Stimulated activated CD8-positive, alpha-beta memory T cell treated with anti-CD3 and anti-CD28 coated beads, Interleukin-2, amount 100 ng/mL, for 48 hours (primary cell): ENCODE measurements around the gene VARS2.
A peak's percentile ranks its signal among the peaks of the same experiment; 100 is the strongest.
"Not testable (repeated sequence)": the region's sequence is repeated elsewhere in the genome, so short reads cannot be mapped to it uniquely, and the experiment has no call there.

ENCODE experiments used
- DNase-seq, 2 donors: peaks; one replicate each; pipeline ENCODE4 v3.0.0-alpha.2; 2020; ENCODE audit warnings: low read depth in 2 of 2

Gene VARS2

DNA sequence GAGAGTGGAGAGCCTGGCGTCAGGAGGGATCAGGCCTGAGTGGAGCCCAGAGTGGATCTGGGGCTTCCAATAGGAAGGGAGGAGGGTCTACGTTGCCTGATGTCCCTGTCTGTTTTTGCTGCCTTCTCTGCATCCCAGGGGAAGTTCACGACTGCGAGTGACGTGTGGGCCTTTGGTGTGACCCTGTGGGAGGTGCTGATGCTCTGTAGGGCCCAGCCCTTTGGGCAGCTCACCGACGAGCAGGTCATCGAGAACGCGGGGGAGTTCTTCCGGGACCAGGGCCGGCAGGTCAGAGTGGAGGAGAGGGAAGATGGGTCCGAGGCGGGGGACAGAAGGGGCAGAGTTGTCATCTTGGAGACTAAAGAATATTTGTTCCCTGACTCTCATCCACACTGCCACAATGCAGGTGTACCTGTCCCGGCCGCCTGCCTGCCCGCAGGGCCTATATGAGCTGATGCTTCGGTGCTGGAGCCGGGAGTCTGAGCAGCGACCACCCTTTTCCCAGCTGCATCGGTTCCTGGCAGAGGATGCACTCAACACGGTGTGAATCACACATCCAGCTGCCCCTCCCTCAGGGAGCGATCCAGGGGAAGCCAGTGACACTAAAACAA lies 15.2 kb upstream of the VARS2 start:
- DNase-seq = no peak

DNA sequence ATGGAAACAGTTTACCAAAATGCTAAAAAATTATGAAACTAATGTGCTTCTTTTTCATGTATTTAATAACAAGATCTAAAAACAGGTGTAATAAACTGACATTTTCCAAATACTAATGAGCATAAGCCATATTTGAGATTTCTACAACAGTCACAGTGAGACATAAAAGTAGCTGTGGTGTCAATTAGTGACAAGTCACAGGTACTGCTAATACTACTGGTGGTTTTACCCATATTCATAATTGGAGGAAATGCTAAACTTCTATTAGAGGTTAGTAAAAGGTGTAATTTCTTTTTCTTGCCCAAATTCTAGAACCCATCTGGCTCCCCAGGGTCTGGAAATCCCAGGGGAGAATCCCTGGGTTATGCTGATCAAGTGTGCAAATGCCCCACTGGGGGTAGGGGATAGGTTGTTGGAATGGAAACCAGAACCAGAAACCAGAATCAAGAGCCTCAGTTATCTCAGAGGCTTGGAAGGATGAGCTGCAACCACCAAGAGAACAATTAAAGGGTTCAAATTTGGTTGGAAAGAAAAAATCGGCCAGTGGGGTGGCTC lies 13.1 kb upstream of the VARS2 start:
- no peak for DNase-seq

- DNase-seq = no peak
Measured at GRCh38 chr6:30901436-30901835, 12.6 kb upstream of the VARS2 start.

- not testable (repeated sequence) for DNase-seq
Measured at GRCh38 chr6:30902196-30902595, 11.8 kb upstream of the VARS2 start.

GRCh38 chr6:30902709-30903108 lies 11.3 kb upstream of the VARS2 start:
- no peak for DNase-seq

GRCh38 chr6:30903236-30903635 lies 10.8 kb upstream of the VARS2 start:
- DNase-seq = no peak

DNA sequence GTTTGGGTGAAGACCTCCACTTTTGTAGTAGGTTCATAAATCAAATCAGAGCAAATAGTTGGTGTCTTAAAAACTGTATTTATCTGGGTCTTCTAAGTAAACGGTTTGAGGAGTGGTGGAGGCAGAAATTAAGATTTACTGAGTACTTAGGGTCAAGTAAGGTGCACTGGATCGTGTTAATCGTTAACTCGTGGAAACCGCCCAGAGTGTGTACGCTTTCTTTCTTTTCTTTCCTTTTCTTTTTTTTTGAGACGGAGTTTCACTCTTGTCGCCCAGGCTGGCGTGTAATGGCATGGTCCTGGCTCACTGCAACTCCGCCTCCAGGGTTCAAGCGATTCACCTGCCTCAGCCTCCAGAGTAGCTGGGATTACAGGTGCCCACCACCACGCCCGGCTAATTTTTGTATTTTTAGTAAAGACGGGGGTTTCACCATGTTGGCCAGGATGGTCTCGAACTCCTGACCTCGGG lies 6.7 kb upstream of the VARS2 start:
- not testable (repeated sequence) for DNase-seq

- peak; percentile 89 to 93 for DNase-seq
Measured at GRCh38 chr6:30907758-30908591, 6.1 kb upstream of the VARS2 start, which contains the start of gene GTF2H4. GTF2H4 (plus strand) TSS chr6:30908207.

GRCh38 chr6:30908700-30909099 lies 5.3 kb upstream of the VARS2 start:
- DNase-seq = no peak

- DNase-seq = not testable (repeated sequence)
Measured at GRCh38 chr6:30910473-30910872, 3.6 kb upstream of the VARS2 start.

- no peak for DNase-seq
Measured at GRCh38 chr6:30912746-30913520, 1.1 kb upstream of the VARS2 start.

- DNase-seq = no peak
Measured at GRCh38 chr6:30913721-30914075, 340 bp upstream of the VARS2 start.

DNA sequence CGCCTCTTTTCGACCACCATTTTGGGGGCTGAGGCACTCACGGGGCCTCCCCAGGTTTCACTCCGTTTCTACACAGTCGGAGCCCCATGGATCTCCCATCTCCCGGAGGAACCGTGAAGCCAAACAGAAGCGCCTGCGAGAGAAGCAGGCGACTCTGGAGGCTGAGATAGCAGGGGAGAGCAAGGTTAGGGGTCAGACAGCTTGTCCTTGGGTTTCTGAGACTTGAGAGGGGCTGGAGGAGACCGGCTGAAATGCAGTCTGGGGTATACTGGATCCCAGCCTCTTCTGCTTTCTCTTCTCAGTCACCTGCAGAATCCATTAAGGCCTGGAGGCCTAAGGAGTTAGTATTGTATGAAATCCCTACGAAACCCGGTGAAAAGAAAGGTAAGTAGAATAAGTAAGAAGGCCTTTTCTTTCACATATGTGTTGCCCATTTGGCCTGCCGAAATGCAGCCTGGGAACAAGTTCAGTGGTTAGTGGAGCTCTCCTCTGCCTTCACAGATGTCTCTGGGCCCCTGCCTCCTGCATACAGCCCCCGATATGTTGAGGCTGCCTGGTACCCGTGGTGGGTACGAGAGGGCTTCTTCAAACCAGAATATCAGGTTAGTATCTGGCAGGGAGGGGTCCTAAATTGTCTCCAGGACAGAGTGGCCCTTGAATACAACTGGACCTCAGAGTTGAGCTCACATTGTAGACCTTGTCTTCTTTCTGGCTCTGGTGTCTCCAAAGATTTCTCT lies 984 bp downstream of the VARS2 start:
- DNase-seq = no peak

GRCh38 chr6:30915591-30915946 lies 1.5 kb downstream of the VARS2 start:
- no peak for DNase-seq

DNA sequence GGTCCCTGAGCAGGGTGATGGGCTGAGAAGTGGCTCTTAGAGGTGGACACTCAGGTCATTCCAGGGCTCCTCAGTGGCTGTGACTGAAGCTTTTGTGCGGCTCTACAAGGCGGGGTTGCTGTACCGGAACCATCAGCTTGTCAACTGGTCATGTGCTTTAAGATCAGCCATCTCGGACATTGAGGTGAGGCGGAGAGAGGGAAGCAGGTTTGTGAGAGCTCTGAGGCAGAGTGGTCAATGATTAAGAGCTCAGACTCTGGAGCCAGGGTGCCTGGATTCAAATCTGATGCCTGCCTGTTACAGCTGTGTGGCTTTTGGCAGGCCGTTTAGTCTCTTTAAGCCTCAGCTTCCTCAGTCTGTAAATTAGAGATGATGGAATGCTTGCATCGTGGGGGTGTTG lies 3.0 kb downstream of the VARS2 start:
- DNase-seq = no peak

- no peak for DNase-seq
Measured at GRCh38 chr6:30917487-30917886, 3.4 kb downstream of the VARS2 start.

DNA sequence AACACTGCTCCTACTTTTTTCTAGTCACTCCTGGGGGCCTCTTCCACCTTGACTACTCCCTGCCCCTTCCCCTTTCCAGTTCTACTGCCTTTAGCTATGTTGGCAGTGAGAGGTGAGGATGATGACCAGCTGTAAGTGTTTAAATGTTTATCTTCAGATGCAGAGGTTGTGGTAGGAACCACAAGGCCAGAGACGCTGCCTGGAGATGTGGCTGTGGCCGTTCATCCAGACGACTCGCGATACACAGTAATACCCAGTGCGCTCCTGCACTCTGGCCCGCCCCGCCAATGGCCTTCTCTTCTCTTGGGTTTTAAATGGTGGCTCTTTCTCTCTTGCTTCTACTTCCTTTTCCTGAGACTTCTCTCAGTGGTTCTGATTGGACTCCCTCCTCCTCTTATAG lies 4.6 kb downstream of the VARS2 start:
- no peak for DNase-seq

DNA sequence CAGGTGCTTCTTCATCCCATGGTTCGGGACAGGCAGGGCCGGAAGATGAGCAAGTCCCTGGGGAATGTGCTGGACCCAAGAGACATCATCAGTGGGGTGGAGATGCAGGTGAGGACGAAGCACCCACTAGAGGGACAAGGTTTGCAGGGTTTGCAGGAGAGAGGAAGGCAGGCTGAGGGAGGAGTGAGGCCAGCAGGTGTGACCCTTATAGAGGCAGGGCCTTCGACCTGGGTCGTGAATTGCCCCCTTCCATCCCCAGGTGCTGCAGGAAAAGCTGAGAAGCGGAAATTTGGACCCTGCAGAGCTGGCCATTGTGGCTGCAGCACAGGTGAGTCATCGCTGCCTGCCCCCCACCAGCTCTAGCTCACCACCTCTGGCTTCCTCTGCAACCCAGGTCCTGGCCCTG lies 8.4 kb downstream of the VARS2 start:
- DNase-seq = no peak

DNA sequence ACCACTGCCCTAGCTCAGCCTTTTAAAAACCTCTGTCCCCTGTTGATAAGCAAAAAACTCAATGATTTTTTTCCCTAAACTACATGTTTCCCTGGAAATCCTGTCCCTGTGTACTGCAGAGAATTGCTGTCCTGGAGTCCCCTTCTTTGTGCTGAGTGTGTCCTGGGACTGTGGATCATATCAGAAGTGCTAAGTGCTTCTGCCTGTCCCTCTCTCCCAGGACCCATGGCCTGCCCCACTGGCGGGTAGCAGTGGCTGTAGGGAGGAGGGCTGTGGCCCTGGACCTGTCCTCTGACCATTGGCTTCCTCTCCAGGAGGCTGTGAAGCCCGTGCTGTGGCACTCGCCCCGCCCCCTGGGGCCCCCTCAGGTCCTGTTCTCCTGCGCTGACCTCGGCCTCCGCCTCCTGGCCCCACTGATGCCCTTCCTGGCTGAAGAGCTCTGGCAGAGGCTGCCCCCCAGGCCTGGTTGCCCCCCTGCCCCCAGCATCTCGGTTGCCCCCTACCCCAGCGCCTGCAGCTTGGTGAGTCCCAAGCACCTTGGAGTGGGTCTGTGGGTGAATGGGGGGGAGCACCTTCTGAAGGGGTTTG lies 10.1 kb downstream of the VARS2 start:
- not testable (repeated sequence) for DNase-seq

GRCh38 chr6:30926644-30927043 lies 12.6 kb downstream of the VARS2 start:
- DNase-seq = no peak

GRCh38 chr6:30927080-30927479 lies 13.0 kb downstream of the VARS2 start:
- not testable (repeated sequence) for DNase-seq
